Activated T-helper 1 cell treated with anti-CD3 and anti-CD28 coated beads, Interleukin-2, amount 50 U/mL, for 16 hours (primary cell): Measurements from ENCODE around the gene CCN2.

ENCODE experiments used
- DNase-seq, 2 donors: peaks; one replicate each; pipeline ENCODE4 v3.0.0-alpha.2; 2020; ENCODE audit warnings: low read depth in 1 of 2, low spot score in 1 of 2

Gene CCN2

DNA sequence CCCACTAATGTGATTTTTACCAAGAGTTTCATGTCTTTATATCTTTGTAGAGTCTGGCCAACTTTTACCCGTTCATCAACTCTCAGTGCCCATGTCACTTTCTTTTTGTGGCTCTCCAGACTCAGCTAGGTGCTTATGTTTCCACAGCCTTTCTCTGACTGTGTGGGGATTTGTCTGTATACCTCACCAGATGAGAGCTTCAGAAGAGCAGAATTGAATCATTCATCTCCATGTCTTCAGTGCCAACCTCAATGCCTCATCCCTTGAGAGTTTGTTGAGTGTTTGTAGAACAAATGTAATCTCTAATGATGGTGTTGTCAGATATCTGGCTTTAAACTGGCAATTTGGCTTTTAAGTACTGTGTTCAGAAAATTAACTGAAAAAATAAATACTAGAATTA, 16.8 kb upstream of the CCN2 start:
- no peak for DNase-seq

DNA sequence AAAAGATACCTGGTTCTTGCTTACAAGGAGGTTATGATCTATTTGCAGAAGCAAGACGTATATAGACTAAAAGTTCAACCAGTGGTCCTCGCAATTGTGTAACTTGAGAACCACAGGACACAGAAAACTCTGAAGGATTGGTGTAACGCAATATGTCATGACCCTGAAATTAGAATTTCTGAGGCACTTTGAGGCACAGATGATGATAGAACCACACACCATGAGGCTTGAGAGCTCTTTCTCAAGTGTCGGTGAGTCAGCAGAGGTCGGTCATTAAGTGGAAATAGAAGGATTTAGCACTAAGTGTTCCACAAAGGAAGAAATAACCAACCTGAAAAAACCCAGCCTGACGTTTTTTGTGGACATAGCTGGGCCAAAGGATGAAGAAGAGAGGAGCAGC, 15.3 kb upstream of the CCN2 start:
- no peak for DNase-seq

GRCh38 chr6:131963063-131963462, 11.9 kb upstream of the CCN2 start:
- DNase-seq, result no peak

- DNase-seq, result no peak
Observed at GRCh38 chr6:131960371-131961133, 9.4 kb upstream of the CCN2 start.

- no peak for DNase-seq
Observed at GRCh38 chr6:131958542-131959470, 7.6 kb upstream of the CCN2 start.

DNA sequence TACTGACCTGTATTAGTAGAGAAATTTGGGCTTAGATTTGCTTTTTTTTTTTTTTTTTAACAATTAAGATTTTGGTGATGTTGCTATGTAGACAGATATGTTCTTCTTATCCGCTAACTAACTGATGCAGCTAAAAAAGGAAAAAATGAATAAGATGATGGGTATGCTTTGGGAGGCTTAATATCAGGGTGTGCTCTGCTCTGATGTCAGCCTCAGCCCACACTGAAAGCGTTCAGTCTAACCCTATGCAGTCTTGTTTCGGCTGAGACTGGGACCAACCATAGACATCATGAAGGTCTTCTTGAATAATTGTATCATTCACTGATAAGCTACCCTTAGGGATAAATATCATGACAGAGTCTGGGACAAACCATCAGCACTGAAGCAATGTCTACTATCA, 6.9 kb upstream of the CCN2 start:
- no peak for DNase-seq

GRCh38 chr6:131955876-131956275, 4.7 kb upstream of the CCN2 start:
- DNase-seq, result no peak

- no peak for DNase-seq
Observed at GRCh38 chr6:131955192-131955591, 4.0 kb upstream of the CCN2 start.

DNA sequence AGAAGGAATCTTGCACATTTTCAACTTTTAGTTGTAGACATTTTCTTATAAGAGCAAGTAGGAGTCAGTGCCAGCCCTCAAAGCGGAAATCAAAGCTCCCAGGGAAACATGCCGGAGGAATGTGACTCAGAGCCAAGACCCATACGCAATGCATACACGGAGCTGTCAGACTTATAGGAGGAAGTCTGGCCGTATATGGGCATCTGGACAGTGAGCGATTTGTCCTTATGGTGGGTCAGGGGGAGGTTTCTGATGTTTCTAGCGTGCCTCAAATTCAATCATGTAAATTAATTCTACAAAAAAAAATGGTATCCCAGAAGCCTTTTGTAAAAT, 3.6 kb upstream of the CCN2 start:
- no peak for DNase-seq

- DNase-seq, result no peak
Observed at GRCh38 chr6:131954059-131954774, 3.0 kb upstream of the CCN2 start.

GRCh38 chr6:131952886-131953509, 1.8 kb upstream of the CCN2 start:
- no peak for DNase-seq

DNA sequence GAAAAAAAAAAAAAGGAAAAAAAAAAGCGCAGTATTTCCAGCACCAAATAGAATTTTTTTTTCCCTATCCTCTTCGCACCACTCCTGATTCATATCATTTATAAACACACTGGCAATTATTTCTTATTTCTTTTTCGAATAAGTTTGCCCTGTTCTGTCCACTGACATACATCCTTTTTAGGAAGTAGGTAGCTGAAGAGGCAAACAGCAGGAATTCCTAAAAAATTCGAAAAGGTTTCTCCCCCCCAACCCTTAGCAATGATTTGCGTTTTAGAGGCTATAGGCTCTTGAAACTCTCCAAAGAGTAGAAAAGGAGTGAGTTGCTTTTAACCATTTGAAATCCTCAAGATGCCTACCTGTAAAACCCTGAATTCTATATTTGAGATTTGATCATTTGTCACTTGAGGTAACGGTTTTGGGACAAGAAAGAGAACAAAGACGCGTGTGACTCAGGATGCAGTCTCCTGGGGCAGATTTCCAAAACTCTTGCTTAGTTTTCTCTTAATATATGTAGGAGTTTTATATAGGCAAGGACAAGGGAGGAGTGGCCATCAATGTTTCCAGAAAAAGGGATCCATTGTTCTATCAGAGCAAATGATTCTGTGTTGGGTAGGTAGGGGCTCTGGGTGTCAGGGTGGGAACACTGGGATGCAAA, 531 bp upstream of the CCN2 start:
- DNase-seq, result no peak

DNA sequence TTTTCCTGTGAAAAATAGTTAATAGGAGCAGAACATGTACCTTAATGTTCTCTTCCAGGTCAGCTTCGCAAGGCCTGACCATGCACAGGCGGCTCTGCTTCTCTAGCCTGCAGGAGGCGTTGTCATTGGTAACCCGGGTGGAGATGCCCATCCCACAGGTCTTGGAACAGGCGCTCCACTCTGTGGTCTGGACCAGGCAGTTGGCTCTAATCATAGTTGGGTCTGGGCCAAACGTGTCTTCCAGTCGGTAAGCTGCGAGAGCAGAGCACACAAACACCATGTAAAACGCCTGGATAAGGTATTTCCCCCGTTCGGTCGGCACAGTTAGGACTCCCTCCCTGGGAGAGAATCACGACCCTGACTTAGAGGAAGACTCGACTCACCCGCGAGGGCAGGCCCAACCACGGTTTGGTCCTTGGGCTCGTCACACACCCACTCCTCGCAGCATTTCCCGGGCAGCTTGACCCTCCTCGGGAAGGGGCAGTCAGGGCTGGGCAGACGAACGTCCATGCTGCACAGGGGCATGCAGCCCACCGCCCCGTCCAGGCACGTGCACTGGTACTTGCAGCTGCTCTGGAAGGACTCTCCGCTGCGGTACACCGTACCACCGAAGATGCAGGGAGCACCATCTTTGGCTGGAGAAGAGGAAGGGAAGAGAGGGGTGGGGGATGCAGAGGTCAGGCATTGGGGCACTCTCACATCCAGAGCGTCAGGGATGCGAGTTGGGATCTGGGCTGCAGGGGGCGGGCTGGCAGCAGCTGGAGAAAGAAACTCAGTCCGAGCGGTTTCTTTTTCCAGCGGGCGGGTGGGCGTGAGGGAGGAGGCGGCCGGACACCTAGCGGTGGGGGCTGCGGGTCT, 1.0 kb downstream of the CCN2 start:
- no peak for DNase-seq

DNA sequence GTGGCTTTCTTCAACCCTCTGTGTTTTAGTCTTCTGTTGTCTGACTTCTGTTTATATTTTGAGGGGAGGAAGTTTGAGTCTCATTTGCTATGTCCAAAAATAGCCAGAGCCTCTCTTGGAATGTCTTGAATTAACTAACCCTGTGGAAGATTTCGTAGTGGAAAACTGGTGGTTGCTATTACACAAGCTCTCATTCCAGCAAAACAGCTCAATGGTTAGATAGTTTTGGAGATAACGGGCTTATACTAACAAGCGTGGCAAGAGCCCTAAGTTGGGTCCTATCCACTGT, 1.6 kb downstream of the CCN2 start:
- no peak for DNase-seq

GRCh38 chr6:131948692-131949619, 2.2 kb downstream of the CCN2 start:
- no peak for DNase-seq

DNA sequence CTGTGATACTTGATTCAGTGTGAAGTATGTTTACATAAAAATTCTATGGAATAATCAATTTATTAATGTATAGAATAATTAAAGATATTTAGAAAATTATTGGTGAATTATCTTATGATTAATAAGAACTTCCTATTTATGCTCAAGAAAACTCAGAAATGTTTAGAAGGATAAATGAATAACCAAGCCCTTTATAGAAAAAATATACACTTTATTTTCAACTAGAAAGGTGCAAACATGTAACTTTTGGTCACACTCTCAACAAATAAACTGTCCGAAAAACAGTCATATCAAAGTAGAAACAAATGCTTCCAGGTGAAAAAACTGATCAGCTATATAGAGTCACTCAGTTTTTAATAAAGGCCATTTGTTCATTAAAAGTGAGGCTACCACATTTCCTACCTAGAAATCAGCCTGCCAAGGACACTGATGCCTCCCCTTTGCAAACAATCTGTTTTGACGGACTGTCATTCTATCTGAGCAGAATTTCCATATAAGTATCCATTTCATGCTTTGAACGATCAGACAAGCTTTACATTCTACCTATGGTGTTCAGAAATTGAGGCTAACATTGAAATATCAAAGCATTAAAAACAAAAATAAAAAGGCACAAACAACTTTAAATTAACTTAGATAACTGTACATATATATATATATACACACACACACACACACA, 3.0 kb downstream of the CCN2 start:
- DNase-seq, result no peak

- DNase-seq, result no peak
Observed at GRCh38 chr6:131946992-131947955, 3.9 kb downstream of the CCN2 start.
